Neural cell (in vitro differentiated cells): ENCODE data around the gene TBCA. TPM values are rescaled to one million over a fixed set of nuclear protein-coding genes. Genes with fewer than 3 reads are reported as not detected.

Source experiments
- H2AFZ ChIP-seq: fragments of 200-600, 300-800 bp; sonication (generic), shearing (Covaris generic); 2 replicates; pipeline ENCODE4 v1.6.0; 2014; ENCODE audit warnings: low read depth, mild to moderate bottlenecking, antibody characterized with exemption, low read length, moderate library complexity
- H3F3A ChIP-seq: fragments of 200-600 bp; shearing (Covaris generic); 2 replicates; pipeline ENCODE4 v1.6.1; 2016; ENCODE audit warnings: mild to moderate bottlenecking, moderate library complexity, mixed read lengths, antibody characterized with exemption, low read length; ENCODE audit not compliant: insufficient read depth, poor library complexity, severe bottlenecking
- H3K27ac ChIP-seq: fragments of 200-600, 300-800 bp; sonication (generic), shearing (Covaris generic); 2 replicates; pipeline ENCODE4 v1.5.1; 2014; ENCODE audit warnings: mild to moderate bottlenecking, low read length, moderate library complexity
- H3K27me3 ChIP-seq: fragments of 300-800, 200-600 bp; sonication (generic), shearing (Covaris generic); 2 replicates; pipeline ENCODE4 v1.6.0; 2014; ENCODE audit warnings: mild to moderate bottlenecking, low read depth, low read length, moderate library complexity; ENCODE audit not compliant: insufficient read depth
- H3K36me3 ChIP-seq: fragments of 300-800, 200-600 bp; sonication (generic), shearing (Covaris generic); 2 replicates; pipeline ENCODE4 v1.5.1; 2014; ENCODE audit warnings: mild to moderate bottlenecking, antibody characterized with exemption, low read length, moderate library complexity; ENCODE audit not compliant: insufficient read depth
- H3K4me2 ChIP-seq: fragments of 300-800, 200-600 bp; sonication (generic), shearing (Covaris generic); 2 replicates; pipeline ENCODE4 v1.6.0; 2014; ENCODE audit warnings: mild to moderate bottlenecking, low read length
- H3K4me3 ChIP-seq: fragments of 300-800, 200-600 bp; sonication (generic), shearing (Covaris generic); 2 replicates; pipeline ENCODE4 v1.5.1; 2014; ENCODE audit warnings: mild to moderate bottlenecking, low read length, moderate library complexity
- H3K79me2 ChIP-seq: fragments of 200-600 bp; shearing (Covaris generic); replicated peaks from 2 replicates; pipeline ENCODE4 v1.6.0; 2014; ENCODE audit warnings: mild to moderate bottlenecking, low read length, moderate library complexity; ENCODE audit not compliant: insufficient read depth
- H3K9ac ChIP-seq: fragments of 300-800, 200-600 bp; sonication (generic), shearing (Covaris generic); 2 replicates; pipeline ENCODE4 v1.6.1; 2016; ENCODE audit warnings: mild to moderate bottlenecking, low read length, mixed read lengths
- H3K9me2 ChIP-seq: fragments of 200-600 bp; shearing (Covaris generic); 2 replicates; pipeline ENCODE4 v1.6.1; 2016; ENCODE audit warnings: mild to moderate bottlenecking, low read length, mixed read lengths; ENCODE audit not compliant: insufficient read depth
- H3K9me3 ChIP-seq: fragments of 200-600, 300-800 bp; sonication (generic), shearing (Covaris generic); 2 replicates; pipeline ENCODE4 v1.6.1; 2016; ENCODE audit warnings: mild to moderate bottlenecking, mixed run types, low read length, moderate library complexity, mixed read lengths
- H4K20me1 ChIP-seq: fragments of 200-600 bp; shearing (Covaris generic); 2 replicates; pipeline ENCODE4 v1.6.1; 2016; ENCODE audit warnings: mild to moderate bottlenecking, mixed run types; ENCODE audit not compliant: insufficient read depth
- CTCF ChIP-seq: fragments of 450-650 bp; IDR thresholded peaks from 2 replicates; pipeline ENCODE4 v1.5.1; 2014; ENCODE audit warnings: antibody characterized with exemption, mild to moderate bottlenecking, moderate library complexity; ENCODE audit not compliant: poor library complexity, severe bottlenecking
- EP300 ChIP-seq: fragments of 450-650 bp; conservative IDR thresholded peaks from 2 replicates; pipeline ENCODE4 v1.6.1; 2014; ENCODE audit warnings: antibody characterized with exemption, mild to moderate bottlenecking, moderate library complexity; ENCODE audit not compliant: poor library complexity, severe bottlenecking
- EZH2 ChIP-seq: fragments of 200-600, 300-800 bp; shearing (Covaris generic), sonication (generic); IDR thresholded peaks from 2 replicates; pipeline ENCODE4 v1.6.1; 2014; ENCODE audit warnings: antibody characterized with exemption, low read length, borderline replicate concordance, mild to moderate bottlenecking; ENCODE audit not compliant: insufficient read depth, poor library complexity, severe bottlenecking
- MXI1 ChIP-seq: fragments of 450-650 bp; conservative IDR thresholded peaks from 2 replicates; pipeline ENCODE4 v1.6.1; 2014; ENCODE audit warnings: antibody characterized with exemption, mild to moderate bottlenecking; ENCODE audit not compliant: poor library complexity, severe bottlenecking
- POLR2AphosphoS5 ChIP-seq: IDR thresholded peaks from 2 replicates; pipeline ENCODE4 v1.6.1; 2012
- RAD21 ChIP-seq: fragments of 450-650 bp; conservative IDR thresholded peaks from 2 replicates; pipeline ENCODE4 v1.6.1; 2014; ENCODE audit warnings: antibody characterized with exemption, mild to moderate bottlenecking, moderate library complexity
- REST ChIP-seq: IDR thresholded peaks from 2 replicates; pipeline ENCODE4 v1.6.1; 2012; ENCODE audit warnings: borderline replicate concordance
- SMC3 ChIP-seq: fragments of 450-650 bp; conservative IDR thresholded peaks from 2 replicates; pipeline ENCODE4 v1.6.1; 2014; ENCODE audit warnings: antibody characterized with exemption, mild to moderate bottlenecking, moderate library complexity; ENCODE audit not compliant: poor library complexity
- TAF1 ChIP-seq: IDR thresholded peaks from 2 replicates; pipeline ENCODE4 v1.6.1; 2012; ENCODE audit warnings: low read depth
- polyA plus RNA-seq: library from polyadenylated mRNA; depleted of rRNA; stranded (reverse); fragments of >200 nt; gene quantifications from 2 replicates; pipeline ENCODE4 v1.2.3, GENCODE V29; 2014

Gene TBCA
- polyA plus RNA-seq, 1 donor from 2014 or later, result 481 TPM

GRCh38 chr5:77649776-77650175, 126.4 kb downstream of the TBCA start:
- H4K20me1 ChIP-seq, result no peaks in the 10 kb centered on the region
- no peaks in the 10 kb centered on the region for H3K9me3 ChIP-seq
- peaks cover 71% of the 10 kb centered on the region for H3K27me3 ChIP-seq
- no peaks in the 10 kb centered on the region for H3F3A ChIP-seq
- H3K9ac ChIP-seq, result no peak overlapping the region
- no peak overlapping the region for H3K4me3 ChIP-seq
- H3K4me2 ChIP-seq, result no peak overlapping the region
- H3K27ac ChIP-seq, result no peak overlapping the region
- H3K79me2 ChIP-seq, result no peaks in the 10 kb centered on the region
- no peaks in the 10 kb centered on the region for H3K36me3 ChIP-seq
- no peaks in the 10 kb centered on the region for H3K9me2 ChIP-seq
- TF ChIP-seq POLR2AphosphoS5, result no peak
- no peak for TF ChIP-seq EP300
- no peak for TF ChIP-seq EZH2
- TF ChIP-seq TAF1, result no peak
- TF ChIP-seq MXI1, result no peak
- TF ChIP-seq SMC3, result no peak
- no peak for TF ChIP-seq RAD21
- no peak for TF ChIP-seq CTCF
- TF ChIP-seq REST, result no peak
- no peak overlapping the region for H2AFZ ChIP-seq

- H3K4me3 ChIP-seq, result no peak overlapping the region
- H3K79me2 ChIP-seq, result no peaks in the 10 kb centered on the region
- H3K4me2 ChIP-seq, result no peak overlapping the region
- no peak overlapping the region for H3K9ac ChIP-seq
- H3K36me3 ChIP-seq, result no peaks in the 10 kb centered on the region
- no peaks in the 10 kb centered on the region for H3F3A ChIP-seq
- no peaks in the 10 kb centered on the region for H4K20me1 ChIP-seq
- H3K9me2 ChIP-seq, result no peaks in the 10 kb centered on the region
- H3K27ac ChIP-seq, result no peak overlapping the region
- H3K27me3 ChIP-seq, result peaks cover 97% of the 10 kb centered on the region
- TF ChIP-seq SMC3 (no peak), EZH2 (no peak), CTCF (no peak), RAD21 (no peak), EP300 (no peak), POLR2AphosphoS5 (no peak), REST (no peak), MXI1 (no peak), TAF1 (no peak)
- no peak overlapping the region for H2AFZ ChIP-seq
- H3K9me3 ChIP-seq, result no peaks in the 10 kb centered on the region
Measured at GRCh38 chr5:77645995-77646639, 130.0 kb downstream of the TBCA start.
